HUES48 (cell line): ENCODE results near the gene NAA80.

Experiments used
- H3K27ac ChIP-seq: one replicate; pipeline ENCODE4 v1.7.0; 2013; ENCODE audit warnings: low read depth, low read length, inconsistent platforms
- H3K27me3 ChIP-seq: 2 replicates; pipeline ENCODE4 v1.6.1; 2013; ENCODE audit warnings: mild to moderate bottlenecking, low read length; ENCODE audit not compliant: control insufficient read depth, insufficient read depth
- H3K36me3 ChIP-seq: 2 replicates; pipeline ENCODE4 v1.6.1; 2013; ENCODE audit warnings: low read length; ENCODE audit not compliant: control insufficient read depth, insufficient read depth
- H3K4me1 ChIP-seq: 2 replicates; pipeline ENCODE4 v1.6.1; 2013; ENCODE audit warnings: mild to moderate bottlenecking, low read length; ENCODE audit not compliant: control insufficient read depth, insufficient read depth
- H3K4me3 ChIP-seq: 2 replicates; pipeline ENCODE4 v1.5.1; 2013; ENCODE audit warnings: mild to moderate bottlenecking, low read depth, low read length
- H3K9ac ChIP-seq: 2 replicates; pipeline ENCODE4 v1.6.1; 2013; ENCODE audit warnings: mild to moderate bottlenecking, low read depth, low read length, moderate library complexity
- H3K9me3 ChIP-seq: 2 replicates; pipeline ENCODE4 v1.6.1; 2013; ENCODE audit warnings: low read length; ENCODE audit not compliant: control insufficient read depth, insufficient read depth

The NAA80 gene

DNA sequence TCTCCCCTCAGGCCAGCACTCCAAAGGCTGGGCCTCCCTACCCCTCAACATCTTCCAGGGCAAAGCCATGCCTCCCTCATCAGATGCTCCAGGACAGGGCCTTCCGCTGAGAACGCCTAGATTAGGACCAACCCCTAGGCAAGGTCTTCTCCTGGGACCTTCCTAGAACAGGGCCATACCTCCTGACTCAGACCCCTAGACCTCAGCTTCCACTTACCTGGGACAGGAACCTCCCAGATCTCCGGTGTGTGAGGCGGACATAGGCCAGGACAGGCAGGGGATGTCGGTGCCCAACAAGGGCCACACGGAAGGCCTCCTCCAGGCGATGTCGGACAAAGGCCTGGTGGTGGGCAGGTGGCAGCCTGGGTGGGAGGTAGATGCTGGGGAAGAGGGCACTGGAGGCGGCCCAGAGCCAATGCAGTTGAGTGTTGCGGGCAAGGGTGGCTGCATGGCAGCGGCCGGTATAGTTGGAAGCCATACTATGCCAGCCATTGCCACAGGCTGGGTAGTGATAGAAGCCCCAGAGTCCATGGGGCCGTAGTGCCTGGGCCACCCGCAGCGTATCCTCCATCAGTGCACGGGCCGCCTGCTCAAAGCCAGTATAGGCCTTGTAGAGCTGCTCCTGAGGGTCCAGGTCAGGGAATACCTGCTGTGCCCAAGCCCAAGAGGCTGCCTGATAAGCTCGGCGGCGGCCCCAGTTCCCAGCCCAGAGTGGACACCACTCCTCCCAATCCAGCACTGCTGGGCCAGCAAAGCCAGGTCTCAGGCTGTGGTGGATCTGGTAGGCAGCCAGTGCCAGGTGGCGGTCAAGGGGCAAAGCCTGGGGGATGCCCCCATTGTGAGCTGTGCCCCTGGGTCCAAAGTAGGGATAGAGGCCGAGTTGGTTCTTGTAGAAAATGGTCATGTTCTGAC is 4.5 kb downstream of the NAA80 start:
- Histone ChIP-seq H3K27me3 (no peaks in the 10 kb centered on the region), H3K9me3 (no peaks in the 10 kb centered on the region), H3K4me1 (peaks cover 9% of the 10 kb centered on the region), H3K4me3 (no peak overlapping the region), H3K27ac (no peak overlapping the region), H3K36me3 (peaks cover 9% of the 10 kb centered on the region), H3K9ac (no peak overlapping the region)

DNA sequence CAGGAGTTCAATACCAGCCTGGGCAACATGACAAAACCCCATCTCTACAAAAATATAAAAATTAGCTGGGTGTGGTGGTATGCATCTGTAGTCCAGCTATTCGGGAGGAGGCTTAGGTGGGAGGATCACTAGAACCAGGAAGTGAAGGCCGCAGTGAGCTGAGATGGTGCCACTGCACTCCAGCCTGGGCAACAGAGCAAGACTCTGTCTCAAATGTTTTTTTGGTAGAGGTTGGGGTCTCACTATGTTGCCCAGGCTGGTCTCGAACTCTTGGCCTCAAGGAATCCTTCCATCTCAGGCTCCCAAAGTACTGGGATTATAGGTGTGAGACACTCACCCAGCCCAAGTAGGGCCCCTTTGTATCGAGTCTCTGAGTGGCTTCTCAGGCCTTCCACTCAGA is 5.1 kb downstream of the NAA80 start:
- Histone ChIP-seq H3K27me3 (no peaks in the 10 kb centered on the region), H3K4me3 (no peak overlapping the region), H3K36me3 (peaks cover 16% of the 10 kb centered on the region), H3K9me3 (no peaks in the 10 kb centered on the region), H3K9ac (no peak overlapping the region), H3K4me1 (peaks cover 7% of the 10 kb centered on the region), H3K27ac (no peak overlapping the region)

DNA sequence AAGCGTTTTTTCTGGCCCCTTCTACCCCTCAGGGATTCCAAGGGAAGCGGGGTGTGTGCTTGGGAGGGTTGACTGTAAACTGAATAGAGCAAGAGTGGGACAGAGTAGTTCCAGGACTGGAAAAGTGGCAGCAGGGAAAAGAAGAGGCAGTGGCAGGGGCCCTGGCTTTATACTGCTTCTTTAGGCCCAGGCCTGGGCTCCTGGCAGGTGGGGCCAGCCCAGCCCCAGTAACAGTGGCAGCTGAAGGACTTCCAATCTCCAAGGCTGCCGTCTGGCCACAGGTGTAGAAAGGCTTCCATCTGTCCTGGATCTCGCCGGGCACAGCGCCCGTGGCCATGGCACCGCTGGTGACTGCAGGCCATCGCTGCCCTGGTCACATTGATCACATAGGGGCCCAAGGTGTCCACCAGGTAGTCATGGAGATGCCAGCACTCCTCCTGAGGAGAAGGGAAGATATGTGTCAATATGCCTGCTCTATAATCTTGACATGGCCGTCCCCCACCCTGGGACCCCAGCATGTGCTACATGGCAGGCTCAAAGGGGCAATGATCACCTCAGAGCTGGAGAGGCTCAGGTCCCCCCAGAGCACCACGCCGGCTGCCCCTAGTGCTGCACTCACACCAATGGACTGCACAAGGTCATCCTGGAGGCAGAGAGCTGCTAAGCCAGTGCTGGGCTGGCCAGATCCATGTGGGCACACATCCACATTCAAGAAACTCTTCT is 6.0 kb downstream of the NAA80 start:
- no peaks in the 10 kb centered on the region for H3K27me3 ChIP-seq
- peaks cover 24% of the 10 kb centered on the region for H3K36me3 ChIP-seq
- peaks cover 7% of the 10 kb centered on the region for H3K4me1 ChIP-seq
- no peak overlapping the region for H3K4me3 ChIP-seq
- no peak overlapping the region for H3K27ac ChIP-seq
- no peaks in the 10 kb centered on the region for H3K9me3 ChIP-seq
- peak overlapping the region; percentile 34; the same call in 1 of the 2 replicates for H3K9ac ChIP-seq

GRCh38 chr3:50292159-50293078 is 6.8 kb downstream of the NAA80 start, which contains the start of gene IFRD2:
TSS of gene IFRD2 (minus strand) at chr3:50292429. CDS start at chr3:50292274, 155 bp downstream.
- H3K4me3 ChIP-seq, result peak within 1 kb of the TSS; percentile 86
- H3K4me1 ChIP-seq, result peaks cover 7% of the 10 kb centered on the region
- peak within 1 kb of the TSS; percentile 80 for H3K27ac ChIP-seq
- no peaks in the 10 kb centered on the region for H3K9me3 ChIP-seq
- peaks cover 33% of the 10 kb centered on the region for H3K36me3 ChIP-seq
- H3K9ac ChIP-seq, result peak within 1 kb of the TSS; percentile 76
- no peaks in the 10 kb centered on the region for H3K27me3 ChIP-seq

DNA sequence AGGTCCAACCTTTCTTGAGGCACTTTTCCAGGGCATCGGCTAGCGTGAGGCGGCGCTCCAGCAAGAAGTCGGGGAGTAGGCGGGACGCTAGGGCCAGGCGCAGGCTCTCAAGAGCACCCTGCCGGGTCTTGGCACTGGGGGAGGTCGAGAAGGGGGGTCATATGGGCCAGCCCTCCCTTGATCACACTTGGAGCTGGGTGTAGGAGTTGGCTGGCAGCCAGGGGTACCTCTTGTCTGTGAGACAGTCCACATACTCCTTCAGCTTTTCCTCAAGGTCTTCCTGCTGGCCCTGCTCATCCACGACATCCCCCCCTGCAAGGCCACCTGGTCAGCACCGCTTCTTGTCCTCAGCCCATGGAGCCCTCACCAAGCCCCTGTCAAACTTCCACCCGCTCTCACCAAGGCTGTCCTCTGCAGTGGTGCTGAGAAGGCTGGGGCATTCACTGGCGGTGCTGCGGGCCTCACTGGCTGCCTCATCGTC is 9.0 kb downstream of the NAA80 start:
- Histone ChIP-seq H3K4me1 (peaks cover 7% of the 10 kb centered on the region), H3K9me3 (no peaks in the 10 kb centered on the region), H3K9ac (no peak overlapping the region), H3K4me3 (no peak overlapping the region), H3K27ac (no peak overlapping the region), H3K27me3 (no peaks in the 10 kb centered on the region), H3K36me3 (peaks cover 42% of the 10 kb centered on the region)

- H3K4me1 ChIP-seq, result peaks cover 7% of the 10 kb centered on the region
- H3K27me3 ChIP-seq, result no peaks in the 10 kb centered on the region
- no peaks in the 10 kb centered on the region for H3K9me3 ChIP-seq
- no peak overlapping the region for H3K27ac ChIP-seq
- no peak overlapping the region for H3K9ac ChIP-seq
- peaks cover 42% of the 10 kb centered on the region for H3K36me3 ChIP-seq
- no peak overlapping the region for H3K4me3 ChIP-seq
Measured at GRCh38 chr3:50289130-50289529, 10.1 kb downstream of the NAA80 start.

GRCh38 chr3:50288387-50289007 is 10.7 kb downstream of the NAA80 start:
- Histone ChIP-seq H3K27ac (no peak overlapping the region), H3K36me3 (peaks cover 42% of the 10 kb centered on the region), H3K9me3 (no peaks in the 10 kb centered on the region), H3K4me1 (peaks cover 7% of the 10 kb centered on the region), H3K9ac (no peak overlapping the region), H3K27me3 (no peaks in the 10 kb centered on the region), H3K4me3 (no peak overlapping the region)

GRCh38 chr3:50287262-50287661 is 11.9 kb downstream of the NAA80 start:
- H3K27ac ChIP-seq, result no peak overlapping the region
- H3K27me3 ChIP-seq, result no peaks in the 10 kb centered on the region
- no peak overlapping the region for H3K4me3 ChIP-seq
- no peaks in the 10 kb centered on the region for H3K9me3 ChIP-seq
- H3K36me3 ChIP-seq, result peaks cover 42% of the 10 kb centered on the region
- peaks cover 5% of the 10 kb centered on the region; the same call in 1 of the 2 replicates for H3K4me1 ChIP-seq
- no peak overlapping the region for H3K9ac ChIP-seq

GRCh38 chr3:50286322-50287227 is 12.6 kb downstream of the NAA80 start:
- H3K9me3 ChIP-seq, result no peaks in the 10 kb centered on the region
- no peak overlapping the region for H3K4me3 ChIP-seq
- H3K9ac ChIP-seq, result no peak overlapping the region
- H3K27ac ChIP-seq, result no peak overlapping the region
- no peaks in the 10 kb centered on the region for H3K27me3 ChIP-seq
- peaks cover 42% of the 10 kb centered on the region for H3K36me3 ChIP-seq
- peaks cover 4% of the 10 kb centered on the region; the same call in 1 of the 2 replicates for H3K4me1 ChIP-seq
